Neutrophil (primary cell): ENCODE data around the gene CYFIP1.

Source experiments
- H3K27ac ChIP-seq: fragments of 200-600 bp; sonication (generic); 2 replicates; pipeline ENCODE4 v1.5.1; 2016; ENCODE audit warnings: mild to moderate bottlenecking, moderate library complexity
- H3K27me3 ChIP-seq: fragments of 200-600 bp; sonication (generic); 2 replicates; pipeline ENCODE4 v1.6.0; 2016; ENCODE audit warnings: mild to moderate bottlenecking
- H3K36me3 ChIP-seq: fragments of 200-600 bp; sonication (generic); 2 replicates; pipeline ENCODE4 v1.5.1; 2017
- H3K4me1 ChIP-seq, 2 experiments: fragments of 200-600 bp in 1 of 2; sonication (generic) in 1 of 2; 1 replicate in 1 of 2; 2 replicates in 1 of 2; pipeline versions ENCODE4 v1.5.1 to v1.6.1; 2013 to 2016; ENCODE audit warnings: low read depth in 1 of 2, low read length in 1 of 2, mild to moderate bottlenecking in 1 of 2, moderate library complexity in 1 of 2; ENCODE audit not compliant: control insufficient read depth in 1 of 2, insufficient read depth in 1 of 2
- H3K4me3 ChIP-seq, 2 experiments: fragments of 200-600 bp in 1 of 2; sonication (generic) in 1 of 2; 1 replicate in 1 of 2; 2 replicates in 1 of 2; pipeline ENCODE4 v1.5.1; 2013 to 2016; ENCODE audit warnings: low read depth in 1 of 2, low read length in 1 of 2, mild to moderate bottlenecking in 1 of 2, moderate library complexity in 1 of 2
- H3K9me3 ChIP-seq: fragments of 200-600 bp; sonication (generic); 2 replicates; pipeline ENCODE4 v1.5.1; 2016
- CTCF ChIP-seq: fragments of 200-600 bp; sonication (generic); IDR thresholded peaks from 2 replicates; pipeline ENCODE4 v1.5.1; 2016; ENCODE audit warnings: antibody characterized with exemption

Gene CYFIP1

GRCh38 chr15:22887157-22887951 is 92.8 kb downstream of the CYFIP1 start:
- Histone ChIP-seq H3K27ac (no peak overlapping the region), H3K27me3 (no peaks in the 10 kb centered on the region), H3K4me3 (no peak overlapping the region), H3K36me3 (no peaks in the 10 kb centered on the region), H3K4me1 (no peaks in the 10 kb centered on the region), H3K9me3 (no peaks in the 10 kb centered on the region)
- no peak for TF ChIP-seq CTCF

GRCh38 chr15:22885120-22885519 is 95.0 kb downstream of the CYFIP1 start:
- no peaks in the 10 kb centered on the region for H3K4me1 ChIP-seq
- no peaks in the 10 kb centered on the region for H3K27me3 ChIP-seq
- H3K36me3 ChIP-seq: no peaks in the 10 kb centered on the region
- no peak overlapping the region for H3K27ac ChIP-seq
- H3K4me3 ChIP-seq: no peak overlapping the region
- no peaks in the 10 kb centered on the region for H3K9me3 ChIP-seq
- no peak for TF ChIP-seq CTCF

- Histone ChIP-seq H3K4me3 (no peak overlapping the region), H3K9me3 (no peaks in the 10 kb centered on the region), H3K27ac (no peak overlapping the region), H3K27me3 (no peaks in the 10 kb centered on the region), H3K4me1 (no peaks in the 10 kb centered on the region), H3K36me3 (no peaks in the 10 kb centered on the region)
- no peak for TF ChIP-seq CTCF
These were observed 95.8 kb downstream of the CYFIP1 start for GRCh38 chr15:22884344-22884743.

DNA sequence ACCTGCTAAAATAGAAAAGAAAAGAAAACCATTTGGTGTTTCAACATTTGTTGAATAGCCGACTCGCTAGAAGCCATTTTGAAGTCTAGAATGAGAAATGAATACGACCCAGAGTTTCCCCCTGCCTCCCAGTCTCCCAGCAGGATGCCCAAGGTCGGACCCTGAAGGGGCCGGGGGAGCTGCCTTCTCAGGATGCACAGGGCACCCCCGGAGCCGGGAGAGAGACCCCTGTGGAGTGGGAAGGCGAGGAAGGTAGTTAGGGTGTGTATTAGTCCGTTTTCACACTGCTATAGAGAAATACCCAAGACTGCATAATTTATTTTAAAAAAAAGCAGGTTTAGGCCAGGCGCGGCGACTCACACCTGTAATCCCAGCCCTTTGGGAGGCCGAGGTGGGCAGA is 97.0 kb downstream of the CYFIP1 start:
- no peaks in the 10 kb centered on the region for H3K9me3 ChIP-seq
- TF ChIP-seq CTCF: no peak
- no peaks in the 10 kb centered on the region for H3K27me3 ChIP-seq
- H3K4me3 ChIP-seq: no peak overlapping the region
- H3K4me1 ChIP-seq: no peaks in the 10 kb centered on the region
- H3K36me3 ChIP-seq: no peaks in the 10 kb centered on the region
- H3K27ac ChIP-seq: no peak overlapping the region

- Histone ChIP-seq H3K27me3 (no peaks in the 10 kb centered on the region), H3K4me3 (no peak overlapping the region), H3K27ac (no peak overlapping the region), H3K36me3 (no peaks in the 10 kb centered on the region), H3K4me1 (no peaks in the 10 kb centered on the region), H3K9me3 (no peaks in the 10 kb centered on the region)
- no peak for TF ChIP-seq CTCF
These were observed 98.3 kb downstream of the CYFIP1 start for GRCh38 chr15:22881739-22882440.
